ENCODE measurements around the gene WDR53.

Gene WDR53

GRCh38 chr3:196609805-196610515, 41.6 kb upstream of the WDR53 start:
- TF ChIP-seq MAX (IDR thresholded peaks at IDR 0.05) (0 out of 2 replicates have a peak, but pooled peaks have one; percentile 4), NFIC (IDR thresholded peaks at IDR 0.05) (no peak)

- TF ChIP-seq EP300 (IDR thresholded peaks at IDR 0.05; ENCODE audit: borderline replicate concordance) (no peak), RAD21 (IDR thresholded peaks at IDR 0.05; ENCODE audit: low read depth) (peak; percentile 100), TAF1 (IDR thresholded peaks at IDR 0.05; ENCODE audit: low read depth) (no peak), CEBPB (IDR thresholded peaks at IDR 0.05) (no peak), ZBTB7A (IDR thresholded peaks at IDR 0.05; ENCODE audit: low read depth) (no peak), NFIC (IDR thresholded peaks at IDR 0.05) (peak; percentile 62; the same call in 1 of the 2 replicates), MAX (IDR thresholded peaks at IDR 0.05) (peak; percentile 51; the same call in 1 of the 2 replicates)
- TF ChIP-seq, protein P1, sequence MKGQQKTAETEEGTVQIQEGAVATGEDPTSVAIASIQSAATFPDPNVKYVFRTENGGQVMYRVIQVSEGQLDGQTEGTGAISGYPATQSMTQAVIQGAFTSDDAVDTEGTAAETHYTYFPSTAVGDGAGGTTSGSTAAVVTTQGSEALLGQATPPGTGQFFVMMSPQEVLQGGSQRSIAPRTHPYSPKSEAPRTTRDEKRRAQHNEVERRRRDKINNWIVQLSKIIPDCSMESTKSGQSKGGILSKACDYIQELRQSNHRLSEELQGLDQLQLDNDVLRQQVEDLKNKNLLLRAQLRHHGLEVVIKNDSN (IDR thresholded peaks at IDR 0.05) = no peak; the same call in 1 of the 2 replicates
Measured at GRCh38 chr3:196609343-196609775, 41.0 kb upstream of the WDR53 start.

GRCh38 chr3:196608693-196609092, 40.3 kb upstream of the WDR53 start:
- no peak for TF ChIP-seq REST (IDR thresholded peaks at IDR 0.05; ENCODE audit: low read depth)
- TF ChIP-seq CREB1 (IDR thresholded peaks at IDR 0.05; ENCODE audit: low read depth) = no peak
- TF ChIP-seq, protein P1 (IDR thresholded peaks at IDR 0.05) = no peak
- TF ChIP-seq RAD21 (IDR thresholded peaks at IDR 0.05; ENCODE audit: low read depth) = no peak
- TF ChIP-seq CEBPB (IDR thresholded peaks at IDR 0.05) = no peak
- no peak for TF ChIP-seq TEAD4 (IDR thresholded peaks at IDR 0.05)
- TF ChIP-seq EP300 (IDR thresholded peaks at IDR 0.05; ENCODE audit: borderline replicate concordance) = no peak
- no peak for TF ChIP-seq EGR1 (IDR thresholded peaks at IDR 0.05)
- no peak for TF ChIP-seq FOXM1 (IDR thresholded peaks at IDR 0.05; ENCODE audit: borderline replicate concordance, low read depth)
- no peak for TF ChIP-seq NFIC (IDR thresholded peaks at IDR 0.05)
- no peak for TF ChIP-seq MAX (IDR thresholded peaks at IDR 0.05)
- TF ChIP-seq TAF1 (IDR thresholded peaks at IDR 0.05; ENCODE audit: low read depth) = no peak
- no peak for TF ChIP-seq ZBTB7A (IDR thresholded peaks at IDR 0.05; ENCODE audit: low read depth)
- TF ChIP-seq YY1 (IDR thresholded peaks at IDR 0.05; ENCODE audit: low read depth) = no peak
- TF ChIP-seq TCF12 (IDR thresholded peaks at IDR 0.05; ENCODE audit: low read depth) = no peak

DNA sequence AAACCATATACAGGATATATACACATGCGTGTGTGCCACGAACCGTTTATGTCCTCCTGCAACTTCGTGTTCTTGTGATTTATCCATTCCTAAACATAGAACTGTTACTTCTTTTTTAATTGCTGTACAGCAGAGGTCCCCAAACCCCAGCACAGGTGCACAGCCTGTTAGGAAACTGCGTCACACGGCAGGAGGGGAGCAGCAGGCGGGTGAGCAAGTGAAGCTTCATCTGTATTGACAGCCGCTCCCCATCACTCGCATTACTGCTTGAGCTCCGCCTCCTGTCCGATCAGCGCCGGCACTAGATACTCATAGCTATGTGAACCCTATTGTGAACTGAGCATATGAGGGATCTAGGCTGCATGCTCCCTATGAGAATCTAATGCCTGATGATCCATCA, 36.2 kb upstream of the WDR53 start:
- no peak for TF ChIP-seq CREB1 (IDR thresholded peaks at IDR 0.05; ENCODE audit: low read depth)
- TF ChIP-seq NFIC (IDR thresholded peaks at IDR 0.05) = no peak
- no peak for TF ChIP-seq REST (IDR thresholded peaks at IDR 0.05; ENCODE audit: low read depth)
- TF ChIP-seq TCF12 (IDR thresholded peaks at IDR 0.05; ENCODE audit: low read depth) = no peak

GRCh38 chr3:196603683-196604082, 35.3 kb upstream of the WDR53 start:
- no peak for TF ChIP-seq REST (IDR thresholded peaks at IDR 0.05; ENCODE audit: low read depth)
- TF ChIP-seq TEAD4 (IDR thresholded peaks at IDR 0.05) = no peak
- no peak for TF ChIP-seq CEBPB (IDR thresholded peaks at IDR 0.05)
- no peak for TF ChIP-seq TCF12 (IDR thresholded peaks at IDR 0.05; ENCODE audit: low read depth)
- no peak for TF ChIP-seq TAF1 (IDR thresholded peaks at IDR 0.05; ENCODE audit: low read depth)
- TF ChIP-seq EGR1 (IDR thresholded peaks at IDR 0.05) = no peak
- no peak for TF ChIP-seq NFIC (IDR thresholded peaks at IDR 0.05)
- TF ChIP-seq, protein P1 (IDR thresholded peaks at IDR 0.05) = no peak
- no peak for TF ChIP-seq FOXM1 (IDR thresholded peaks at IDR 0.05; ENCODE audit: borderline replicate concordance, low read depth)
- TF ChIP-seq CREB1 (IDR thresholded peaks at IDR 0.05; ENCODE audit: low read depth) = no peak
- no peak for TF ChIP-seq EP300 (IDR thresholded peaks at IDR 0.05; ENCODE audit: borderline replicate concordance)
- TF ChIP-seq MAX (IDR thresholded peaks at IDR 0.05) = no peak
- TF ChIP-seq YY1 (IDR thresholded peaks at IDR 0.05; ENCODE audit: low read depth) = no peak
- TF ChIP-seq ZBTB7A (IDR thresholded peaks at IDR 0.05; ENCODE audit: low read depth) = no peak
- TF ChIP-seq RAD21 (IDR thresholded peaks at IDR 0.05; ENCODE audit: low read depth) = no peak
